SK-N-SH treated with all-trans-retinoic acid at 6 μM for 48 hours (cell line): Measurements from ENCODE around the gene MBOAT2.

Experiments used
- CSDC2 ChIP-seq: fragments of 250-450 bp; sonication (Bioruptor Pico); IDR thresholded peaks from 2 replicates; pipeline ENCODE4 v1.5.0; 2020; ENCODE audit warnings: mild to moderate bottlenecking, moderate library complexity
- CSRNP3 ChIP-seq: fragments of 250-450 bp; sonication (Bioruptor Pico); IDR thresholded peaks from 2 replicates; pipeline ENCODE4 v1.5.1; 2021; ENCODE audit warnings: mild to moderate bottlenecking, moderate library complexity
- ESRRG ChIP-seq: fragments of 250-450 bp; sonication (Bioruptor Pico); IDR thresholded peaks from 2 replicates; pipeline ENCODE4 v1.6.1; 2021; ENCODE audit warnings: mild to moderate bottlenecking
- OSR1 ChIP-seq: fragments of 250-450 bp; sonication (Bioruptor Pico); IDR thresholded peaks from 2 replicates; pipeline ENCODE4 v1.8.0; 2022; ENCODE audit warnings: moderate library complexity, mild to moderate bottlenecking, inconsistent platforms
- ZFP30 ChIP-seq: fragments of 450-650 bp; formaldehyde crosslinking; IDR thresholded peaks from 2 replicates; pipeline ENCODE4 v1.5.0; 2022; ENCODE audit warnings: mild to moderate bottlenecking, moderate library complexity
- ZNF565 ChIP-seq: fragments of 450-650 bp; formaldehyde crosslinking; conservative IDR thresholded peaks from 2 replicates; pipeline ENCODE4 v1.5.0; 2020; ENCODE audit warnings: low read depth, mild to moderate bottlenecking, moderate library complexity
- TF ChIP-seq, protein P1 (sequence below): fragments of 250-450 bp; sonication (Bioruptor Pico); IDR thresholded peaks from 2 replicates; pipeline ENCODE4 v1.5.0; 2020; ENCODE audit warnings: mild to moderate bottlenecking, moderate library complexity
- TF ChIP-seq, protein P2 (sequence below): fragments of 250-450 bp; sonication (Bioruptor Pico); IDR thresholded peaks from 2 replicates; pipeline ENCODE4 v1.8.0; 2020; ENCODE audit warnings: mild to moderate bottlenecking, moderate library complexity, borderline replicate concordance

DNA sequence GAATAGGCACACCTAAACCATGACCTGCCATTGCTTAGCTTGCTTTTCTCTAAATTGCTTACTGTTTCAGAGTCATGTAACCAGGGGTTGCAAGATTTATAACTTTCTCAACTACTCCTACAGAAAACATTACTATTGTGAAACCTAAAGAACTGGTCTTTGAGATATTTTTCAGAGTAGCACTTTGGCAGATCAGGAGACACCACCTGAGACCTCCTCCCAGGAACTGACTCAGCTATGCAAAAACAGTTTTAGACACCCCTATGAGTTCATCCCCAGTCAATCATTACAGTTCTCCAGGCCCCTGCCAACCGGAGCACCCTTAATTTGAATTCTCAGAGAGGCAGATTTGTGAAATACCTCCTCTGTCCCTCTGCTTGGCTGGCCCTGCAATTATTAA lies 80.3 kb downstream of the MBOAT2 start:
- TF ChIP-seq OSR1 (CRISPR knock-in tag) (no peak), ZFP30 (CRISPR knock-in tag) (no peak), CSDC2 (CRISPR knock-in tag) (no peak), ZNF565 (no peak), CSRNP3 (CRISPR knock-in tag) (no peak), ESRRG (no peak)
- TF ChIP-seq, protein P1, sequence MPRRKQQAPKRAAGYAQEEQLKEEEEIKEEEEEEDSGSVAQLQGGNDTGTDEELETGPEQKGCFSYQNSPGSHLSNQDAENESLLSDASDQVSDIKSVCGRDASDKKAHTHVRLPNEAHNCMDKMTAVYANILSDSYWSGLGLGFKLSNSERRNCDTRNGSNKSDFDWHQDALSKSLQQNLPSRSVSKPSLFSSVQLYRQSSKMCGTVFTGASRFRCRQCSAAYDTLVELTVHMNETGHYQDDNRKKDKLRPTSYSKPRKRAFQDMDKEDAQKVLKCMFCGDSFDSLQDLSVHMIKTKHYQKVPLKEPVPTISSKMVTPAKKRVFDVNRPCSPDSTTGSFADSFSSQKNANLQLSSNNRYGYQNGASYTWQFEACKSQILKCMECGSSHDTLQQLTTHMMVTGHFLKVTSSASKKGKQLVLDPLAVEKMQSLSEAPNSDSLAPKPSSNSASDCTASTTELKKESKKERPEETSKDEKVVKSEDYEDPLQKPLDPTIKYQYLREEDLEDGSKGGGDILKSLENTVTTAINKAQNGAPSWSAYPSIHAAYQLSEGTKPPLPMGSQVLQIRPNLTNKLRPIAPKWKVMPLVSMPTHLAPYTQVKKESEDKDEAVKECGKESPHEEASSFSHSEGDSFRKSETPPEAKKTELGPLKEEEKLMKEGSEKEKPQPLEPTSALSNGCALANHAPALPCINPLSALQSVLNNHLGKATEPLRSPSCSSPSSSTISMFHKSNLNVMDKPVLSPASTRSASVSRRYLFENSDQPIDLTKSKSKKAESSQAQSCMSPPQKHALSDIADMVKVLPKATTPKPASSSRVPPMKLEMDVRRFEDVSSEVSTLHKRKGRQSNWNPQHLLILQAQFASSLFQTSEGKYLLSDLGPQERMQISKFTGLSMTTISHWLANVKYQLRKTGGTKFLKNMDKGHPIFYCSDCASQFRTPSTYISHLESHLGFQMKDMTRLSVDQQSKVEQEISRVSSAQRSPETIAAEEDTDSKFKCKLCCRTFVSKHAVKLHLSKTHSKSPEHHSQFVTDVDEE (CRISPR knock-in tag): no peak
- TF ChIP-seq, protein P2, sequence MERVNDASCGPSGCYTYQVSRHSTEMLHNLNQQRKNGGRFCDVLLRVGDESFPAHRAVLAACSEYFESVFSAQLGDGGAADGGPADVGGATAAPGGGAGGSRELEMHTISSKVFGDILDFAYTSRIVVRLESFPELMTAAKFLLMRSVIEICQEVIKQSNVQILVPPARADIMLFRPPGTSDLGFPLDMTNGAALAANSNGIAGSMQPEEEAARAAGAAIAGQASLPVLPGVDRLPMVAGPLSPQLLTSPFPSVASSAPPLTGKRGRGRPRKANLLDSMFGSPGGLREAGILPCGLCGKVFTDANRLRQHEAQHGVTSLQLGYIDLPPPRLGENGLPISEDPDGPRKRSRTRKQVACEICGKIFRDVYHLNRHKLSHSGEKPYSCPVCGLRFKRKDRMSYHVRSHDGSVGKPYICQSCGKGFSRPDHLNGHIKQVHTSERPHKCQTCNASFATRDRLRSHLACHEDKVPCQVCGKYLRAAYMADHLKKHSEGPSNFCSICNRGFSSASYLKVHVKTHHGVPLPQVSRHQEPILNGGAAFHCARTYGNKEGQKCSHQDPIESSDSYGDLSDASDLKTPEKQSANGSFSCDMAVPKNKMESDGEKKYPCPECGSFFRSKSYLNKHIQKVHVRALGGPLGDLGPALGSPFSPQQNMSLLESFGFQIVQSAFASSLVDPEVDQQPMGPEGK (CRISPR knock-in tag): no peak
